Breast epithelium (tissue), 4 donors: ENCODE results near the gene FBXO5. TPM values are rescaled to one million over a fixed set of nuclear protein-coding genes. Genes with fewer than 3 reads are reported as not detected.

Source experiments
- DNase-seq, 2 donors: peaks; one replicate each; pipeline ENCODE4 v3.0.0-alpha.2; 2019; ENCODE audit warnings: low spot score in 2 of 2
- H3K27ac ChIP-seq, 2 donors: fragments of 200-600 bp; sonication (generic) in 1 of 2; one replicate each; pipeline ENCODE4 v1.5.1; 2016 to 2019; ENCODE audit warnings: mild to moderate bottlenecking in 1 of 2
- H3K27me3 ChIP-seq, 2 donors: fragments of 200-600 bp; sonication (generic) in 1 of 2; one replicate each; pipeline versions ENCODE4 v1.5.1 to v1.6.0; 2017 to 2019; ENCODE audit warnings: control low read depth in 1 of 2, mild to moderate bottlenecking in 1 of 2
- H3K36me3 ChIP-seq: fragments of 200-600 bp; one replicate; pipeline ENCODE4 v1.5.1; 2019
- H3K4me1 ChIP-seq, 2 donors: fragments of 200-600 bp; sonication (generic); one replicate each; pipeline ENCODE4 v1.5.1; 2016 to 2019; ENCODE audit warnings: control low read depth in 1 of 2
- H3K4me3 ChIP-seq, 3 donors: fragments of 200-600 bp; sonication (generic); 1 replicate in 2 of 3; 2 replicates in 1 of 3; pipeline ENCODE4 v1.5.1; 2016 to 2019; ENCODE audit warnings: mild to moderate bottlenecking in 3 of 3, moderate library complexity in 2 of 3
- H3K9me3 ChIP-seq, 2 donors: fragments of 200-600 bp; sonication (generic) in 1 of 2; one replicate each; pipeline ENCODE4 v1.5.1; 2016 to 2019; ENCODE audit warnings: control low read depth in 1 of 2
- POLR2A ChIP-seq: fragments of 450-650 bp; IDR thresholded peaks from one replicate; pipeline ENCODE4 v1.6.1; 2016; ENCODE audit warnings: antibody characterized with exemption, mild to moderate bottlenecking, moderate library complexity
- POLR2AphosphoS5 ChIP-seq, 3 donors: sonication (generic); formaldehyde crosslinking; IDR thresholded peaks; one replicate each; pipeline ENCODE4 v1.6.1; 2017; ENCODE audit warnings: antibody characterized with exemption in 3 of 3
- intact Hi-C: fragments of 100-400 bp; cut with DNase I; formaldehyde crosslinking; loops from one replicate; pipeline ENCODE4 v1.15.1; 2023; ENCODE audit warnings: low total_unique reads
- total RNA-seq, 3 donors: library from RNA; depleted of rRNA; stranded (reverse); fragments of >200 nt; gene quantifications; one replicate each; pipeline ENCODE4 v1.1.0, GENCODE V29; 2016
- TF ChIP-seq, protein P1 (sequence below), 3 donors: fragments of 450-650 bp; IDR thresholded peaks; one replicate each; pipeline ENCODE4 v1.5.1; 2016 to 2017; ENCODE audit warnings: antibody characterized with exemption in 3 of 3, mild to moderate bottlenecking in 3 of 3, moderate library complexity in 3 of 3

The FBXO5 gene
- total RNA-seq, 3 donors from 2014 or later, result 4.0 to 7.0 (median 4.3) TPM

DNA sequence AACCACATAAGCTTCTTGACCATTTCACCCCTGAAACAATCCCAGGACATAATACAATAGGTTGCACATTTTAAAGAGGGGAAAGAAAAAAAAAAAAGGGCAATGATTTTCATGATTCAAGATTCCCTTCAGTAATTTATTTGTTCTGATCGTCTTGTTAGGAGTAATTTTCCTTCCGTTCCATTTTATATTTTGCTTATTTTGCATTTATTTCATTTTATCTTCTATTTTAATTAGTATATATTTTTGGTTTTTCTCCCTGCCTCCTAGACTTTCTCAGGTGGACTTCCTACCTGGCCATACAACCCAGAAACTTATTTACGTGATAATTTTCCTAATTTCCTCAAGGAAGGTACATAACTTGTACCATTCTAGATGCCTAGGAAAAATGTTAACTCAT, 32.6 kb downstream of the FBXO5 start:
- Histone ChIP-seq H3K36me3 (no peaks in the 10 kb centered on the region), H3K4me3 (no peak overlapping the region), H3K27me3 (no peaks in the 10 kb centered on the region), H3K4me1 (no peaks in the 10 kb centered on the region), H3K27ac (no peak overlapping the region), H3K9me3 (no peaks in the 10 kb centered on the region)
- intact Hi-C loops, result no loop called here
- TF ChIP-seq POLR2A (no peak), POLR2AphosphoS5 (IDR thresholded peaks at IDR 0.05) (no peak)
- TF ChIP-seq, protein P1, sequence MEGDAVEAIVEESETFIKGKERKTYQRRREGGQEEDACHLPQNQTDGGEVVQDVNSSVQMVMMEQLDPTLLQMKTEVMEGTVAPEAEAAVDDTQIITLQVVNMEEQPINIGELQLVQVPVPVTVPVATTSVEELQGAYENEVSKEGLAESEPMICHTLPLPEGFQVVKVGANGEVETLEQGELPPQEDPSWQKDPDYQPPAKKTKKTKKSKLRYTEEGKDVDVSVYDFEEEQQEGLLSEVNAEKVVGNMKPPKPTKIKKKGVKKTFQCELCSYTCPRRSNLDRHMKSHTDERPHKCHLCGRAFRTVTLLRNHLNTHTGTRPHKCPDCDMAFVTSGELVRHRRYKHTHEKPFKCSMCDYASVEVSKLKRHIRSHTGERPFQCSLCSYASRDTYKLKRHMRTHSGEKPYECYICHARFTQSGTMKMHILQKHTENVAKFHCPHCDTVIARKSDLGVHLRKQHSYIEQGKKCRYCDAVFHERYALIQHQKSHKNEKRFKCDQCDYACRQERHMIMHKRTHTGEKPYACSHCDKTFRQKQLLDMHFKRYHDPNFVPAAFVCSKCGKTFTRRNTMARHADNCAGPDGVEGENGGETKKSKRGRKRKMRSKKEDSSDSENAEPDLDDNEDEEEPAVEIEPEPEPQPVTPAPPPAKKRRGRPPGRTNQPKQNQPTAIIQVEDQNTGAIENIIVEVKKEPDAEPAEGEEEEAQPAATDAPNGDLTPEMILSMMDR (IDR thresholded peaks at IDR 0.05), result no peak
- DNase-seq, result no peak

DNA sequence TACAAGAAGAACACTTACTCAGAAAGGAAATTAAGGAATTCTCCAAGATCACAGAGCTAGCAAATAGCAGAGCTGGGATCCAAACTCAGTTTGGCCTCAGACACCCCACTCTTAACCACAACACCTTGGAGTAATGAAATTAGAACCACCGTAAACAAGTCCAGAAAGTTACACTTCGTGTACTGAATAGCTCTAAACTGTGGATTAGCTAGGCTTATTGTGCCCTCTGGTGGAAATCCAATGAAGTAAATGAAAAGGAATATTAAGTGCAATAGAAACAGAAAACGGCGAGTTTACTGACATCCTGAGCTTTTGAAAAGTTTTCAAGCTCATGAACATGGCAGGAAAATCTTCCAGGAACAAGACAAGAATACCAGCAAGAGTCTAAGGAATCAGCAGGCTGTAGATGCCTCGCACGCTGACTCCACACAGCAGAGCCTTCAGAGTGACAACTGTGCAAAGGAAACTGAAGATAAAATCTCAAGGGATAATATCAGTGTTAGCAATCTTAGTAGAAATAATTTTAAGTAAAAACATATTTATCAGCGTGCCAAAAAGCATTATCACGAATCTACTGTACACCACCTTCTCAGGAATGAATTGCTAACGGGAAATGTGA, 34.6 kb downstream of the FBXO5 start:
- DNase-seq, result no peak
- Histone ChIP-seq H3K4me1 (no peaks in the 10 kb centered on the region), H3K36me3 (no peaks in the 10 kb centered on the region), H3K9me3 (no peaks in the 10 kb centered on the region), H3K27me3 (no peaks in the 10 kb centered on the region), H3K27ac (no peak overlapping the region), H3K4me3 (peak overlapping the region in 2 of 3 donors; percentile 17 to 51)
- TF ChIP-seq POLR2AphosphoS5 (IDR thresholded peaks at IDR 0.05) (no peak), POLR2A (no peak)
- TF ChIP-seq, protein P1 (IDR thresholded peaks at IDR 0.05), result peak in 2 of 3 donors; percentile 46 to 47
- intact Hi-C loops, result loop anchor here (10.0 kb wide), 1 partner anchor 733 kb away; no protein-coding TSS in a partner anchor

DNA sequence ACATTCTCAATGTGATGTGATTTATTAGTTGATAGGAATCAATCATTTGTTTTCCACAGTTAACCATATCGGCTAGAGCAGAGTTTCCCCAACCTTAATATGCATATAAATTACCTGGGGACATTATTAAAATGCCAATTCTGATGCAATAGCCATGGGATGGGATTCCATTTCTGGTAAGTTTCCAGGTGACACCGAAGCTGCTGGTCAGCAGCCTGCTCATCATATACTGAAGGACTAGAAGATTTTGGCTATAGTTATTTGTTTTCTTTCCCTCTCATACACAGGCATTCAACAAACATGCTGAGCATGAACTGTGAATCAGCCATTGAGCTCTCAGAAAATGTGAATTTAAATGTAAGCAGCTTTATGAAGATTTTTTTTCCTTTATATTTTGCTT, 35.8 kb downstream of the FBXO5 start:
- H3K27ac ChIP-seq, result no peak overlapping the region
- H3K9me3 ChIP-seq, result no peaks in the 10 kb centered on the region
- TF ChIP-seq POLR2AphosphoS5 (IDR thresholded peaks at IDR 0.05), result no peak
- TF ChIP-seq, protein P1 (IDR thresholded peaks at IDR 0.05), result no peak
- TF ChIP-seq POLR2A, result no peak
- no peaks in the 10 kb centered on the region for H3K36me3 ChIP-seq
- no peaks in the 10 kb centered on the region for H3K27me3 ChIP-seq
- no peak overlapping the region for H3K4me3 ChIP-seq
- no peak for DNase-seq
- no peaks in the 10 kb centered on the region for H3K4me1 ChIP-seq
- intact Hi-C loops, result loop anchor here (10.0 kb wide), 1 partner anchor 732 kb away; no protein-coding TSS in a partner anchor

DNA sequence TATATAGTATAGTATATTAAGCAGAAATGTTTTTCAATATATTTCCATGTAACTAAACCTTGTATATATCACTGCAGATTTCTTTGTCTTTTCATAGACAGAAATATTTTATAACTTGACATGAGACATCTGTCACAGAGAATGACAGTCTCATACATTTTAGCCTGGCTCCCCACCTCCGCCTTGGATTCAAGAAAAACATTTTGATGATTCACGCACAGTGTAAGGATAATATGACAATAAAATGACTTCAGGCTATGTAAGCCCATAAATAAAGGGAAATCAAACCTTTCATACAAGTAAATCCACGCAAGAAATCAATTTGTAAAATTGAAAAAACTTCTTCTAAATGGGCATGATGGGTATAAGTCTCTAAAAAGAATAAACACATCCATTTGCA, 36.4 kb downstream of the FBXO5 start:
- Histone ChIP-seq H3K9me3 (no peaks in the 10 kb centered on the region), H3K27ac (no peak overlapping the region), H3K27me3 (no peaks in the 10 kb centered on the region), H3K36me3 (no peaks in the 10 kb centered on the region), H3K4me1 (no peaks in the 10 kb centered on the region), H3K4me3 (no peak overlapping the region)
- TF ChIP-seq, protein P1 (IDR thresholded peaks at IDR 0.05), result no peak
- no peak for TF ChIP-seq POLR2A
- no peak for TF ChIP-seq POLR2AphosphoS5 (IDR thresholded peaks at IDR 0.05)
- intact Hi-C loops, result loop anchor here (10.0 kb wide), 1 partner anchor 732 kb away; no protein-coding TSS in a partner anchor
- no peak for DNase-seq

DNA sequence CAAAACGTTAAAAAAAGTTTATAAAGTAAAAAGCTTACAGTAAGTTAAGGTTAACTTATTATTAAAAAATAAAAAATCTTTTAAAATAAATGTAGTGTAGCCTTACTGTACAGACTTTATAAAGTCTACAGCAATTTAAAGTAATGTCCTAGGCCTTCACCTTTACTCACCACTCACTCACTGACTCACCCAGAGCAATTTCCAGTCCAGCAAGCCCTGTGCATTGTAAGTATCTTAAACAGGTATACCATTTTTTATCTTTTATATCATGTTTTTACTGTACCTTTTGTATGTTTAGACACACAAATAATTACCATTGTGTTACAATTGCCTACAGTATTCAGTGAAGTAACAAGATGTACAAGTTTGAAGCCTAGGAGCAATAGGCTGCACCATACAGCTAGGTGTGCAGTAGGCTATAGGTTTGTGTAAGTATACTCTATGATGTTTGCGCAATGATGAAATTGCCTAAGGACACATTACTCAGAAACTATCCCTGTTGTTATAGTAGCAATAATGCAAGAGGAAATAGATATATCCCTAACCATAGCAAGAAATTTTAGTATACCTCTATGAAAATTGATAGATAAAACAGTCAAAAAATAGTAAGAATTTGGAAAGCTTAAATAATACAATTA, 39.5 kb downstream of the FBXO5 start:
- intact Hi-C loops, result loop anchor here (10.0 kb wide), 1 partner anchor 729 kb away; no protein-coding TSS in a partner anchor
- DNase-seq, result no peak
- H3K4me3 ChIP-seq, result no peak overlapping the region
- no peaks in the 10 kb centered on the region for H3K4me1 ChIP-seq
- no peaks in the 10 kb centered on the region for H3K36me3 ChIP-seq
- H3K27me3 ChIP-seq, result no peaks in the 10 kb centered on the region
- TF ChIP-seq, protein P1 (IDR thresholded peaks at IDR 0.05), result no peak
- TF ChIP-seq POLR2AphosphoS5 (IDR thresholded peaks at IDR 0.05) (no peak), POLR2A (no peak)
- H3K9me3 ChIP-seq, result no peaks in the 10 kb centered on the region
- no peak overlapping the region for H3K27ac ChIP-seq
